H1 (cell line): ENCODE results near the gene PTTG1IP. TPM values are rescaled to one million over a fixed set of nuclear protein-coding genes. Genes with fewer than 3 reads are reported as not detected.

Experiments
- ATF3 ChIP-seq: IDR thresholded peaks from 2 replicates; pipeline ENCODE4 v1.6.1; 2011; ENCODE audit warnings: low read depth, mild to moderate bottlenecking, low read length; ENCODE audit not compliant: insufficient read depth
- CHD2 ChIP-seq: IDR thresholded peaks from 2 replicates; pipeline ENCODE4 v1.6.1; 2012; ENCODE audit warnings: low read length, improper control_type of control experiment
- CHD7 ChIP-seq: fragments of 300-600 bp; sonication (generic); IDR thresholded peaks from 2 replicates; pipeline ENCODE4 v1.7.1; 2012; ENCODE audit warnings: low read length, moderate library complexity, mild to moderate bottlenecking, inconsistent platforms; ENCODE audit not compliant: insufficient replicate concordance
- E2F6 ChIP-seq: IDR thresholded peaks from 2 replicates; pipeline ENCODE4 v1.6.1; 2012; ENCODE audit warnings: inconsistent platforms
- KDM5A ChIP-seq: fragments of 200-600 bp; IDR thresholded peaks from 2 replicates; pipeline ENCODE4 v1.7.1; 2012; ENCODE audit warnings: mild to moderate bottlenecking, low read length, inconsistent platforms, mixed read lengths
- SP2 ChIP-seq: IDR thresholded peaks from 2 replicates; pipeline ENCODE4 v1.6.1; 2012; ENCODE audit warnings: mild to moderate bottlenecking, low read length, inconsistent platforms
- SRF ChIP-seq: IDR thresholded peaks from 2 replicates; pipeline ENCODE4 v1.6.1; 2011; ENCODE audit warnings: mild to moderate bottlenecking, low read depth, low read length, moderate library complexity
- TAF1 ChIP-seq: IDR thresholded peaks from 2 replicates; pipeline ENCODE4 v1.6.1; 2011; ENCODE audit warnings: mild to moderate bottlenecking, low read depth, low read length
- TEAD4 ChIP-seq: IDR thresholded peaks from 2 replicates; pipeline ENCODE4 v1.6.1; 2012; ENCODE audit warnings: low read depth, low read length, inconsistent platforms, mixed read lengths
- YY1 ChIP-seq: IDR thresholded peaks from 2 replicates; pipeline ENCODE4 v1.6.1; 2011; ENCODE audit warnings: low read depth, mild to moderate bottlenecking, low read length
- polyA plus RNA-seq, 7 experiments: library from polyadenylated mRNA; depleted of rRNA in 3 of 7; stranded (reverse) in 5 of 7; unstranded in 2 of 7; fragments of >200 nt in 5 of 7; fragments of 200-250 nt in 2 of 7; gene quantifications; 1 replicate in 5 of 7; 2 replicates in 1 of 7; 4 replicates in 1 of 7; pipeline versions ENCODE4 v1.2.1 to v1.2.3, GENCODE V29; 2011 to 2013; ENCODE audit warnings: missing spikeins in 2 of 7, mixed read lengths in 2 of 7
- total RNA-seq: library from RNA; stranded (reverse); fragmentation: NEBNext Ultra II Directional; extraction: Animal tissue kit (Norgen Biotek cat#: 25700); gene quantifications from 2 replicates; pipeline ENCODE4 v1.2.1, GENCODE V29; 2021

PTTG1IP gene
- total and polyA plus RNA-seq, 2 of the 8 experiments (the other 6 are each of a cell fraction or from before 2014, with no cell fraction given), result 90.8 to 130 TPM

GRCh38 chr21:44846224-44846484 is 27.3 kb downstream of the PTTG1IP start (continued):
- TF ChIP-seq SP2 (no peak), SRF (no peak), TAF1 (no peak), E2F6 (no peak), CHD7 (no peak), KDM5A (no peak), YY1 (no peak), ATF3 (no peak), CHD2 (no peak), TEAD4 (no peak)
